GM21825 (cell line): ENCODE data around the gene HABP4.

ENCODE experiments used
- ATAC-seq: cut with Tn5 transposase; IDR thresholded peaks from one replicate; pipeline ENCODE4 v1.9.1; 2021; ENCODE audit warnings: mild to moderate bottlenecking, moderate library complexity; ENCODE audit not compliant: unreplicated experiment

The HABP4 gene

GRCh38 chr9:96515621-96516470 lies 65.9 kb downstream of the HABP4 start:
- no peak for ATAC-seq

GRCh38 chr9:96519095-96519494 lies 69.1 kb downstream of the HABP4 start:
- ATAC-seq = no peak

- no peak for ATAC-seq
Observed at GRCh38 chr9:96519787-96520186, 69.8 kb downstream of the HABP4 start.

GRCh38 chr9:96522366-96522765 lies 72.4 kb downstream of the HABP4 start:
- no peak for ATAC-seq

GRCh38 chr9:96523374-96523773 lies 73.4 kb downstream of the HABP4 start:
- ATAC-seq = no peak

- no peak for ATAC-seq
Observed at GRCh38 chr9:96524045-96524444, 74.1 kb downstream of the HABP4 start.

- ATAC-seq = no peak
Observed at GRCh38 chr9:96524764-96525163, 74.8 kb downstream of the HABP4 start.

GRCh38 chr9:96532173-96532572 lies 82.2 kb downstream of the HABP4 start:
- ATAC-seq = no peak

- ATAC-seq = no peak
Observed at GRCh38 chr9:96540106-96540505, 90.1 kb downstream of the HABP4 start.
